ENCODE measurements around the gene PRKAG3.

PRKAG3 gene

GRCh38 chr2:218831378-218831990 lies at the start of gene PRKAG3:
PRKAG3 (minus strand) TSS chr2:218831803.
- no peak for DNase-seq

DNA sequence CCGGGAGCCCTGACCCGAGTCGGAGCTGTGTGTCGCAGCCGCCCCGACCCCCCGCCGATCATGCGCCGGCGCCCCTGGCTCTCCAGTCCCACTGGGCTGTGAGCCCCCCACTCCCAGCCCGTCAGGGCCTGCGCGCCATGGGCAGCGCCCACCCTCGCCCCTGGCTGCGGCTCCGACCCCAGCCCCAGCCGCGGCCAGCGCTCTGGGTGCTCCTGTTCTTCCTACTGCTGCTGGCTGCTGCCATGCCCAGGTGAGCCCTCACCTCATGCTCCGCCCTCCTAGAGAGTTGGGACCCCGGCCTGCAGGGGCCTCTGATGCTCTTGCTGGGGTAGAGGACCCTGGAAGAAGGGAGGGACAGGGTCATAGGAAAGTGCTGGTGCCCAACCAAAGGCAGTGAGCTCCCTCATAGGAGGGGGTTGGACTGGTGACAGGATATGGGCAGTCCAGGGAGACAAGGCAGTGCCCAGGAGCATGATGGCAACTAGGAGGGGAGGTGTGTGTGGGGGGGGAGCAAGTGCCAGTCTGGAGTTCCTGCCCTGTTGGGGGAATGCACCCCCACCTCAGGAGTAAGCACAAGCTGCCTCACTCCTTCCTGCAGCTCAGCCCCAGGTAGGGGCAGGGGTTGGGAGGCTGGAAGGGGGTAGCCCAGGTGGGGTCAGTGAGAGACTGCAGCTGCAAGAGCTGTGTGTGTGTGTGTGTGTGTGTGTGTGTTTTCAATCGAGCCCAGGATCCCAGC lies 49.4 kb upstream of the PRKAG3 start:
- DNase-seq, result no peak

DNA sequence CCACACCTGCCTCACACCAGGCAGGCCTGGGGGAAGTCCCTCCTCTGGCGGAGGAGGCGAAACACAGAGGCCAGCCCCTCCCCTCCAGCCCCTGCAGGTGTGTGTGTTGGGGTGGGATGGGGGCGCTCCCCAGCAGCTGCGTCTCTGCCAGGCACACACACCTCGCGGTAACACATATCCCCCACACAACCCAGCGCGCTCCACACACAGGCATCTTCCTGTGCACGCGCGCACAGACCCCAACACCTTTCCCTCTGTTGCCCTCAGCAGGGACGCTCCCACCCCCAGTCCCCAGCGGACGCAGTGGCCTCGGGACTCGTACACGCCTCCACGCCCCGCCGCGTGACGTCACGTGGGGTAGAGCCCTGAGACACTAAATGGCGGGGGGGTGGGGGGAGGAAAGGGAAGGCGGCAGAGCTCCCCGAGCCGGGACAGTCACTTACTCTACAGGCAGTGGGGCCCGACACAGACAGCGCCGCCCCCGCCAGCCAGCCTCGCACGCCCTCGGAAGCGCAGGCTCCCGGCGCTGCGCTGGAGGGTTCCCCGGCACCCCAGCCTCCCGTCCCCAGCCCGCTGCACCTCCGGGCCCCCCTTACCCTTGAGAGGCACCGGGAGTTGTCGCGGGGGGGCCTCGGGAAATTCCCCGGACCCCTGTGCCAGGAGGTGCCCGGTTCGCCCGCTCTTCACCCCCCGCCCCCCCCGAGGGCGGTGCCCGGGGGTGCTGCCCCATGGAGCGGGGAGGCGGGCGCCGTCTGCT lies 48.7 kb upstream of the PRKAG3 start, which contains the start of gene WNT10A:
WNT10A (plus strand) TSS at position 751 of the 757 bp plus-strand sequence. CDS start 144 bp downstream, outside the sequence.
- no peak for DNase-seq

GRCh38 chr2:218879776-218880101 lies 48.1 kb upstream of the PRKAG3 start:
- DNase-seq, result no peak

GRCh38 chr2:218878926-218879761 lies 47.5 kb upstream of the PRKAG3 start:
- no peak for DNase-seq

- no peak for DNase-seq
Observed at GRCh38 chr2:218878486-218878885, 46.9 kb upstream of the PRKAG3 start.

DNA sequence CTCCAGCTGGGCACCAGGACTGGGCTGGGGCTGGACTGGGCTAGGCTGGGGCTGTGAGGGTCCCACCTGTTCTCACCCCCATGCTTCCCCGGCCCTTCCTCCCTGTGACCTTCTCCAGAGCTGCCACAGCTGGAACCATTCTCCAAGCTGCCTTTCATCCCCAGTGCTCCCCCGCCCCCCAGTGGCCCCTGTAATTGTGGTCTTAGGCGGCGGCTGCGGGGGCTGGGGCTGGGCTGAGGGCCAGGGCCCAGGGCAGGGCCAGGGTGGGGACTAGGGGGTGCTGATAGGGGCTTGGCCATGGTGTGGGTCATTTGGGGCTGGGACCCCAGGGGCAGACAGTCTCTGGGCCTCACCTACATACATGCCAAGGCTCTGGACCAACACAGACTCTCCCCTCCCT lies 46.3 kb upstream of the PRKAG3 start:
- DNase-seq, result no peak

GRCh38 chr2:218877331-218877730 lies 45.7 kb upstream of the PRKAG3 start:
- DNase-seq, result no peak

GRCh38 chr2:218876562-218877219 lies 45.1 kb upstream of the PRKAG3 start:
- no peak for DNase-seq

GRCh38 chr2:218875692-218876246 lies 44.2 kb upstream of the PRKAG3 start:
- no peak for DNase-seq

GRCh38 chr2:218873359-218874194 lies 42.0 kb upstream of the PRKAG3 start:
- no peak for DNase-seq

GRCh38 chr2:218872645-218873358 lies 41.2 kb upstream of the PRKAG3 start:
- DNase-seq, result no peak

DNA sequence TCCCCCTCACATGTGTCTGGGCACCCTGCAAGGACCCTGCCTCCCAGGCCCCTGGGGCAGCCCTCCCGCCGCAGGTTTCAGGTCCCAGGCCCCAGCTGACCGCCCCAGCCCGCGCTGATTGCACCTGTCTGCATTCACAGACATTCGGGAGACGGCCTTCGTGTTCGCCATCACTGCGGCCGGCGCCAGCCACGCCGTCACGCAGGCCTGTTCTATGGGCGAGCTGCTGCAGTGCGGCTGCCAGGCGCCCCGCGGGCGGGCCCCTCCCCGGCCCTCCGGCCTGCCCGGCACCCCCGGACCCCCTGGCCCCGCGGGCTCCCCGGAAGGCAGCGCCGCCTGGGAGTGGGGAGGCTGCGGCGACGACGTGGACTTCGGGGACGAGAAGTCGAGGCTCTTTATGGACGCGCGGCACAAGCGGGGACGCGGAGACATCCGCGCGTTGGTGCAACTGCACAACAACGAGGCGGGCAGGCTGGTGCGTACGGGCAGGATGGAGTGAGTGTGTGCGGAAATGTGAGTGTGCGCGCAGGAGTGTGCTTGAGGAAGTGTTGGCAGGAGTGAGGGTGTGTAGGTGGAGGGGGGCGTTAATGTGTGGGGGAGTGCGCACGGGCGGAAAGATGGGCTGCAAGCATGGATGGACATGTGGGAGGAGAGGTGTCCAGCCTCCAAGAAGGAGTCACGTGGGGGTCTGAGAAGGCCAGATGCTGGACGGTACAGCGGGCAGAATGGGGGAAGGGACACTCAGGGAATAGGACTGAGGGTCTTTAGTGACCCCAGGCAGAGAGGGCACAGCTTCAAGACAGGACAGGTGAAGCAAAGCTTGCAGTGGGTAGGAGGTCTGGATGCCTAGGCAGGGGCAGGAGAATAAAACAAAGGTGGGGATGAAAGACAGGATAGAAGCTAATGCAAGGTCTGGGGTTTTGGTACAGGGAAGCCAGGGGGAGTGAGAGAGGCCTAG lies 40.0 kb upstream of the PRKAG3 start:
- no peak for DNase-seq

DNA sequence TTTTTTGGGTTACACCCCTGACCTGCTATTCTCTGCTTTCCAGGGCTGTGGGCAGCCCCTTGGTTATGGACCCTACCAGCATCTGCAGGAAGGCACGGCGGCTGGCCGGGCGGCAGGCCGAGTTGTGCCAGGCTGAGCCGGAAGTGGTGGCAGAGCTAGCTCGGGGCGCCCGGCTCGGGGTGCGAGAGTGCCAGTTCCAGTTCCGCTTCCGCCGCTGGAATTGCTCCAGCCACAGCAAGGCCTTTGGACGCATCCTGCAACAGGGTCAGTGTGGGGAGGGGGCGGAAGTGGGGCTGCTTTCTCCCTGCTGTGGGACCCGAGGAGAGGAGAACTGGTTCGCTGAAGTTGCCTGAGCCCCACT lies 39.4 kb upstream of the PRKAG3 start:
- no peak for DNase-seq

GRCh38 chr2:218869064-218869463 lies 37.5 kb upstream of the PRKAG3 start:
- no peak for DNase-seq

GRCh38 chr2:218867900-218868299 lies 36.3 kb upstream of the PRKAG3 start:
- DNase-seq, result no peak

GRCh38 chr2:218865999-218866398 lies 34.4 kb upstream of the PRKAG3 start:
- no peak for DNase-seq

DNA sequence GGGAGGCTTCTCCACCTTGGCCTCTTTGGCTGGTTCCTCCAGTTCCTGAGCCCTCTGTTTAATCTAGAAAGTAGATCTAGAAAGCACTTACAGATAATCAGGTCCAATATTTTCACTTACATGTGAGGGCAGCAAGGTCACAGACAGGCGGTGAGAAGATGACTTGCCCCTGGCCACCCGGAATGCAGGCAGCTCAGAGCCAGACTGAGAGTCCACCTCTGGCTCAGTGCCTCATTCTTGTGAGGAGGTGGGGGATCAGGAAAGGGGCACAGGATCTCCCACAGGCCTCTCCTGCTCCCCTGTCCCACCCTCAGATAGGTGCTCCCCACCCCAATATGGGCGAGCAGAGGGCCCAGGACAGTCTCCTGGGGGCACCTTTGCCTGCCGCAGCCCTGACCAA lies 33.8 kb upstream of the PRKAG3 start:
- DNase-seq, result no peak

GRCh38 chr2:218863021-218863520 lies 31.5 kb upstream of the PRKAG3 start:
- DNase-seq, result no peak
